Measurements from ENCODE around the gene DPY19L1.
A peak's percentile ranks its signal among the peaks of the same experiment; 100 is the strongest.
"Not testable (repeated sequence)": the region's sequence is repeated elsewhere in the genome, so short reads cannot be mapped to it uniquely, and the experiment has no call there.

The DPY19L1 gene

GRCh38 chr7:35015346-35015859 lies 21.9 kb downstream of the DPY19L1 start:
- Mint-ChIP-seq H3K4me3 (no peak overlapping the region), H3K4me1 (peaks cover 7% of the 10 kb centered on the region), H3K9me3 (no peaks in the 10 kb centered on the region), H3K27ac (no peak overlapping the region), H3K36me3 (peaks cover 41% of the 10 kb centered on the region), H3K27me3 (no peaks in the 10 kb centered on the region)
- ATAC-seq = no peak

GRCh38 chr7:35012160-35012559 lies 25.1 kb downstream of the DPY19L1 start:
- ATAC-seq = no peak
- Mint-ChIP-seq H3K27me3 (no peaks in the 10 kb centered on the region), H3K4me1 (peaks cover 9% of the 10 kb centered on the region), H3K4me3 (no peak overlapping the region), H3K27ac (no peak overlapping the region), H3K9me3 (no peaks in the 10 kb centered on the region), H3K36me3 (peaks cover 50% of the 10 kb centered on the region)

- no peak overlapping the region for H3K27ac Mint-ChIP-seq
- no peak for ATAC-seq
- no peaks in the 10 kb centered on the region for H3K9me3 Mint-ChIP-seq
- H3K36me3 Mint-ChIP-seq = peaks cover 39% of the 10 kb centered on the region
- peaks cover 9% of the 10 kb centered on the region for H3K4me1 Mint-ChIP-seq
- no peak overlapping the region for H3K4me3 Mint-ChIP-seq
- H3K27me3 Mint-ChIP-seq = no peaks in the 10 kb centered on the region
Observed at GRCh38 chr7:35011085-35011484, 26.2 kb downstream of the DPY19L1 start.

GRCh38 chr7:35007768-35008167 lies 29.5 kb downstream of the DPY19L1 start:
- peaks cover 30% of the 10 kb centered on the region for H3K36me3 Mint-ChIP-seq

GRCh38 chr7:35004531-35005095 lies 32.7 kb downstream of the DPY19L1 start:
- no peak overlapping the region for H3K27ac Mint-ChIP-seq
- ATAC-seq = no peak
- H3K27me3 Mint-ChIP-seq = no peaks in the 10 kb centered on the region

More at GRCh38 chr7:35007768-35008167, 29.5 kb downstream of the DPY19L1 start:
- ATAC-seq = no peak
- H3K27ac Mint-ChIP-seq = no peak overlapping the region
- H3K4me3 Mint-ChIP-seq = no peak overlapping the region
- H3K9me3 Mint-ChIP-seq = no peaks in the 10 kb centered on the region
- no peaks in the 10 kb centered on the region for H3K27me3 Mint-ChIP-seq
- peaks cover 9% of the 10 kb centered on the region for H3K4me1 Mint-ChIP-seq

GRCh38 chr7:35003679-35004303 lies 33.5 kb downstream of the DPY19L1 start:
- H3K9me3 Mint-ChIP-seq = no peaks in the 10 kb centered on the region
- H3K27me3 Mint-ChIP-seq = no peaks in the 10 kb centered on the region
- H3K4me3 Mint-ChIP-seq = no peak overlapping the region
- H3K27ac Mint-ChIP-seq = no peak overlapping the region
- peaks cover 4% of the 10 kb centered on the region for H3K4me1 Mint-ChIP-seq
- ATAC-seq = no peak
- peaks cover 36% of the 10 kb centered on the region for H3K36me3 Mint-ChIP-seq

More at GRCh38 chr7:35004531-35005095, 32.7 kb downstream of the DPY19L1 start:
- peaks cover 9% of the 10 kb centered on the region for H3K4me1 Mint-ChIP-seq
- no peak overlapping the region for H3K4me3 Mint-ChIP-seq
- H3K9me3 Mint-ChIP-seq = no peaks in the 10 kb centered on the region
- peaks cover 32% of the 10 kb centered on the region for H3K36me3 Mint-ChIP-seq

GRCh38 chr7:35003177-35003650 lies 34.1 kb downstream of the DPY19L1 start:
- H3K4me1 Mint-ChIP-seq, H3K4me3 Mint-ChIP-seq, H3K9me3 Mint-ChIP-seq, H3K27ac Mint-ChIP-seq, ATAC-seq, H3K27me3 Mint-ChIP-seq: not testable (repeated sequence)
- peaks cover 36% of the 10 kb centered on the region for H3K36me3 Mint-ChIP-seq

- not testable (repeated sequence) for H3K27me3 Mint-ChIP-seq, H3K9me3 Mint-ChIP-seq, H3K27ac Mint-ChIP-seq, H3K4me3 Mint-ChIP-seq, ATAC-seq
- peaks cover 10% of the 10 kb centered on the region for H3K4me1 Mint-ChIP-seq
- peaks cover 45% of the 10 kb centered on the region for H3K36me3 Mint-ChIP-seq
Observed at GRCh38 chr7:34998335-34998734, 39.0 kb downstream of the DPY19L1 start.

GRCh38 chr7:34996423-34997090 lies 40.7 kb downstream of the DPY19L1 start:
- peaks cover 19% of the 10 kb centered on the region for H3K4me1 Mint-ChIP-seq
- H3K4me3 Mint-ChIP-seq, H3K27me3 Mint-ChIP-seq, H3K27ac Mint-ChIP-seq, H3K9me3 Mint-ChIP-seq: not testable (repeated sequence)
- ATAC-seq = peak; percentile 71
- H3K36me3 Mint-ChIP-seq = peaks cover 38% of the 10 kb centered on the region

- Mint-ChIP-seq H3K27me3 (no peaks in the 10 kb centered on the region), H3K36me3 (peaks cover 33% of the 10 kb centered on the region), H3K27ac (no peak overlapping the region), H3K4me3 (no peak overlapping the region), H3K4me1 (peaks cover 19% of the 10 kb centered on the region), H3K9me3 (no peaks in the 10 kb centered on the region)
- ATAC-seq = no peak
Observed at GRCh38 chr7:34995757-34996156, 41.5 kb downstream of the DPY19L1 start.

- Mint-ChIP-seq H3K9me3 (no peaks in the 10 kb centered on the region), H3K36me3 (peaks cover 10% of the 10 kb centered on the region), H3K27me3 (no peaks in the 10 kb centered on the region), H3K4me3 (peak overlapping the region; percentile 57), H3K27ac (peak overlapping the region; percentile 61), H3K4me1 (peaks cover 19% of the 10 kb centered on the region)
- ATAC-seq = peak; percentile 77
Observed at GRCh38 chr7:34991938-34992840, 45.1 kb downstream of the DPY19L1 start.

- peaks cover 18% of the 10 kb centered on the region for H3K36me3 Mint-ChIP-seq
- H3K9me3 Mint-ChIP-seq, H3K4me1 Mint-ChIP-seq, H3K4me3 Mint-ChIP-seq, ATAC-seq, H3K27me3 Mint-ChIP-seq, H3K27ac Mint-ChIP-seq: not testable (repeated sequence)
Observed at GRCh38 chr7:34988442-34989125, 48.7 kb downstream of the DPY19L1 start.

- ATAC-seq, H3K4me1 Mint-ChIP-seq, H3K4me3 Mint-ChIP-seq, H3K27me3 Mint-ChIP-seq, H3K27ac Mint-ChIP-seq, H3K9me3 Mint-ChIP-seq: not testable (repeated sequence)
- peaks cover 43% of the 10 kb centered on the region for H3K36me3 Mint-ChIP-seq
Observed at GRCh38 chr7:34985155-34985554, 52.1 kb downstream of the DPY19L1 start.

GRCh38 chr7:34984140-34984539 lies 53.1 kb downstream of the DPY19L1 start:
- H3K27me3 Mint-ChIP-seq, H3K27ac Mint-ChIP-seq, H3K9me3 Mint-ChIP-seq, H3K4me3 Mint-ChIP-seq, ATAC-seq, H3K4me1 Mint-ChIP-seq: not testable (repeated sequence)
- H3K36me3 Mint-ChIP-seq = peaks cover 45% of the 10 kb centered on the region
